Uterus (tissue), 2 donors: ENCODE measurements around the gene MICAL3.

Experiments
- CTCF ChIP-seq, 4 experiments: fragments of 200-600 bp in 2 of 4; fragments of 450-650 bp in 2 of 4; sonication (generic) in 2 of 4; IDR thresholded peaks; one replicate each; pipeline ENCODE4 v1.5.1; 2016 to 2019; ENCODE audit warnings: antibody characterized with exemption in 4 of 4, mild to moderate bottlenecking in 2 of 4, moderate library complexity in 1 of 4
- POLR2A ChIP-seq, 2 donors: fragments of 450-650 bp; IDR thresholded peaks; one replicate each; pipeline ENCODE4 v1.6.1; 2016; ENCODE audit warnings: antibody characterized with exemption in 2 of 2, mild to moderate bottlenecking in 1 of 2, moderate library complexity in 1 of 2

GRCh38 chr22:17772958-17773605 lies 251.3 kb downstream of the MICAL3 start:
- TF ChIP-seq POLR2A (IDR thresholded peaks at IDR 0.05) (no peak), CTCF (IDR thresholded peaks at IDR 0.05) (no peak)
